HG03575 (cell line): ENCODE measurements around the gene FAM221B.

ENCODE experiments used
- ATAC-seq: cut with Tn5 transposase; IDR thresholded peaks from one replicate; pipeline ENCODE4 v1.9.1; 2021; ENCODE audit not compliant: unreplicated experiment, insufficient number of reproducible peaks, low FRiP score; ENCODE audit errors: extremely low read depth

The FAM221B gene

DNA sequence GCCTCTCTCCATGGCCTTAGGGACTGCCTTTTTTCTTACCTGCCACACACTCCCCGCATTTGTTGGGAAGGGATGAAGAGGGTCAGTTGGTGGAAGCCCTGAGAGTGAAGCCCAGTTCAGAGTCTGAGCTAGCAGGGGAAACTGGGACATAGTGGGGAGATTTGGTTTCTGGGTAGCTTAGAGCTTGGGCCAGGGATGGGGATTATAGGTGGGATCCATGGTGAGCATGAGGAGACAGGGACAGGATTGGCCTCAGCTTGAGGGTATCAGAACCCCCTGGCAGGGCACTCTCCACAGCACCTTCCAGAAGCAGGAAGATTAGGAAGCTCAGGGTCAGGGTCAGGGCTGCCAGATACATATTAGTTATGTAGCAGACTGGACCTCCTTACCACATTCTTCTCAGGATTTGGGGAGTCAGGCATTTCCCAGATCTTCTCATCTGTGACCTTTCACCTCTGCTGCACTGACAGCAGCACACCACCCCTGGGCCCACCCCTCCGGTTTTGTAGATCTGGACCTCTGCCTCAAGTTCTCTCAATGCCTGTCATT is 23.8 kb upstream of the FAM221B start:
- ATAC-seq: no peak

DNA sequence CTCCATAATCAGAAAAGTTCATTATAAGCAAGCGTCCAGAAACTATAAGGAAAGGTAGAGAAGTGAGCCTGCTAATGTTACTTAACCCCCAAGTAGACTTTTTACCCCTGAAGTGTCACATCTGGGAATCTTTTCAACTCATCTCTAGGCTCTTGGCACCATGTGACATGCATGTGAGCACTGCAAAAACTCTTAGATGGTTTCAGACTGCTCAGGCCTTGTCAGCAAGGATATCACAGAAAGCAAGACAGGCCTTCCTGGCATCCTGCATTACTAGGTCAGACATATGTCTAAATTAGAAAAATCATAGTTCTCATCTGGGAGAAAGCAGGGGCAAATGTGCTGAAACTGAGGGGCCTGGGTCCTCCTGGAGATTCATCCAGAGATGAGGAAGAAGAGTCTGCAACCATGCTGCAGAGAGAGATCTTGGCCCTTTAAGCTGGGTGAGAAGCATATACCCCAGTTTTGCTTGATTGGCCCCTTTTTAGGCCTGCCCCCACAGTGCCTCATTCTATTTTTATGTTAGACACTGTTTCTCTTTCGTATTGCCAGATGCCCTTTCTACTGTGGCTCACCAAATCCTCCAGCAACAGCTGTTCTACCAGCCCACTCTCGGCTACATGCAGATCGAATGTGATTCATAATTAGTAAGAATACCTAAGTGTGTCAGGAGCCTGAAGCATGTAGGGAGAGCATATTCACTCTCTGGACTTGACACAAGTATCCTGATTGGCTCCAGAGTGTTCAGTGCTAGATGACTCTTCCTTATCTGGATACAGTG is 19.4 kb upstream of the FAM221B start:
- ATAC-seq: peak; percentile 83

DNA sequence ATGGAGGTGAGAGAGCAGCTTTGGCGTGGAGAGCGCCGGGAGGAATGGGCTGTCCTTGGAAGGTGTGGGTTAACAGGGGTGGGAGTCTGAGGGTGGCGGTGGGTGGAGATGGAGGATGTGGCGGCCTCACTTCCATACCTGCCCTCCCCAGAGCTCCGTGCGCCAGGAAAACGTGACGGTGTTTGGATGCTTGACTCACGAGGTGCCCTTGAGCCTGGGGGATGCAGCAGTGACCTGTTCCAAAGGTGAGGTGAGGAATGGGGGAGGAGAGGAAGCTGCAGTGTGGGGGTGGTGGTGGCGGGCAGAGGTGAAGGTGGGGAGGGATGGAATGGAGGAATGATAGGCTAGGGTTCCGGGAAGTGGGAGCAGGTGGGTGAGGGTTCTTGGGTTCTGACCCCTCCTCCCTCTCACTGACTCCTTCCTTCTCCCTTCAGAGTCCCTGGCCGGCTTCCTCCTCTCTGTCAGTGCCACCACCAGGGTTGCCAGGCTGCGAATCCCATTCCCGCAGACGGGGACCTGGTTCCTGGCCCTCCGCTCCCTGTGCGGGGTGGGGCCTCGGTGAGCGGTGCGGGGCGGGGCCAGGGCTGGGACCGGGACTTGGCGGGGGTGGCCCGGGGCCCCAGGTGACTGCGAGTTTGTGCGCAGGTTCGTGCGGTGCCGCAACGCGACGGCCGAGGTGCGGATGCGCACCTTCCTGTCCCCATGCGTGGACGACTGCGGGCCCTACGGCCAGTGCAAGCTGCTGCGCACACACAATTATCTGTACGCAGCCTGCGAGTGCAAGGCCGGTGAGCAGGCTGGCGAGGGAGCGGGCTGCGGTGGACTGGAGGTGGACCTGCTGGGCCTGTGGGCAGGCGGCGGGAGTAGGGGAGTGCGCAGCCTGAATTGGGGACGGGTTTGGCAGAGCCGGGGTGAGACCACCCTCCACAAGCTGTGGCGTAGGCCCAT is 17.6 kb upstream of the FAM221B start:
- no peak for ATAC-seq

DNA sequence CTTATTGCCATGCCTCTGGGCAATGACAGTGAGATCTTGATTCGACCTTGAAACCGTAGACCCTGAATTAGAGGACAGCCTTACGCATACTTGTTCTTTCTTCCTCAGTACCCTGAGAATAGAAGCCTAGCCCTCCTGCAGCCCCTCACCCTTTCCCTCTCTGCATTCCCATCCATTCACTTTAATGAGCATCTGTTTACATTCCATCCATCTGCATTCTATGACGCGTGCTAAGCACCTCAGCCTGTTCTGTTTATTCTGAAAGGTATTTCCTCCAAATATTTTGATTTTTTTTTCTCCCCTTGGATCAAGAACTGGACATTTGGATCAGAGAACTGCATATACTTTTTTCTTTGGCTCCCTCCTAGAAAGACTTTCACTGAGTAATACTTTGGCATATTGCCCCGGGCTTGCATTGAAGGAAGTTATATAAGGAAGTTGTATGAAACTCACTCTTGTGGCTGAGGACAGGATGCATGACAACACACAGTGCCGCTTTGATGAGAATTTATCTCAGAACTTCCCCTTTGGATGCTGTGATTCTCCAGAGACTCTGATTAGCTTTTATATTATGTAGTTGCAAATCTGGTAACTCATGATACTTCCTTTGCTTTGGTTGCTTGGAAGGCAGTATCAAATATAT is 16.2 kb upstream of the FAM221B start:
- ATAC-seq: no peak

DNA sequence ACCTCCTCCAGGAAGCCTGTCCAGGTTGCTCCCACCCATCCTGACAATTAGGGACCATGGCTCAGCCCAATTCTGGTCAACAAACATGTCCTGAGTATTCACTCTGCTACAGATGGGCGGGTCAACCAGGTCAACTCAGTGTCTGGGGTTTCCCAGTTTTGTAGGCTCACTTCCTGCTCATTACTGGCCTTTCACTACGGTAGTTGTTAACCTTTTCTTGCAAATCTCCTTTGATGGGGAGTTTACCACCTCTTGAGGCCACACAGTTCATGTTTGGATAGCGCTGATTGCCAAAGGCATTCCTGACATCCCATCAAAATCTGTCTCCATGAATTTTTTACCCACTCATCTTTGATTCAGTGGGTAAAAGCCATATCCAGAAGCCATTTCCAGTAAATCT is 14.3 kb upstream of the FAM221B start:
- ATAC-seq: no peak

DNA sequence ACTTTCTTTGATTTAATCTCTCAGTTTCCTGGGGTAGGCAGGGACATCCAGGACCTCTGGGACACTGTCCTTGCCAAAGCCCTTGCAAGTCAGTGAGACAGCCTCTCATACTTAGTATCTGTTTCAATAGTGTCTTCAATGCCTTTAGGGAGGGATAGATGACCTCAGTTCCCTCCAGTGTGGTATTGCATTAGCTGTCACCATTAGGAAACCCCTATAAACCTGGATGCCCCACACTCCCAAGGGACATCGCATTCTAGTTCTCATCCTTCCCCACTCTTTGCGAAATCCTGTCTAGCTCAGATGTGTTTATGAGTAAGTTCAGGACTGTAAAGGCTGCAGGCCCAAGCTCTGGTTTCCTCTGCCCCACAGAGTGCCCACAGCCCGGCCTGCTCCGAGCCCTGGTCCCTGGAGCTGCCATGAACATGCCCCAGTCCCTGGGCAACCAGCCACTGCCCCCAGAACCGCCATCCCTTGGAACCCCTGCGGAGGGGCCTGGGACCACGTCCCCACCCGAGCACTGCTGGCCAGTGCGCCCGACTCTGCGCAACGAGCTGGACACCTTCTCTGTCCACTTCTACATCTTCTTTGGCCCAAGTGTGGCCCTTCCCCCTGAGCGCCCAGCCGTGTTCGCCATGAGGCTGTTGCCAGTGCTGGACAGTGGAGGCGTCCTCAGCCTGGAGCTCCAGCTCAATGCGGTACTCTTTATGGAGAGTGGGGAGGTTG is 13.7 kb upstream of the FAM221B start:
- ATAC-seq: no peak

DNA sequence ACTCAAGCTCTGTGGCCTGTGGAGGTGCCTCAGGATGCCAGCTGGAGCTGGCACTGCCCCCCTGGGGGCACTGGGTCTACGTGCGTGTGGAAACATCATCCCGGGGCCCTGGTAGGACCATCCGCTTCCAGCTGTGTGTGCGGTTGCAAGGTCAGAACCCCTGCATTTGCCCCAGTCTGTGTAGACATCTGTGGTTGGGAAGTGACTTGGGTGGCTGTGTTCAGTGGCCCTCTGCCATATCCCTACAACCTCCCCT is 13.0 kb upstream of the FAM221B start:
- ATAC-seq: no peak

DNA sequence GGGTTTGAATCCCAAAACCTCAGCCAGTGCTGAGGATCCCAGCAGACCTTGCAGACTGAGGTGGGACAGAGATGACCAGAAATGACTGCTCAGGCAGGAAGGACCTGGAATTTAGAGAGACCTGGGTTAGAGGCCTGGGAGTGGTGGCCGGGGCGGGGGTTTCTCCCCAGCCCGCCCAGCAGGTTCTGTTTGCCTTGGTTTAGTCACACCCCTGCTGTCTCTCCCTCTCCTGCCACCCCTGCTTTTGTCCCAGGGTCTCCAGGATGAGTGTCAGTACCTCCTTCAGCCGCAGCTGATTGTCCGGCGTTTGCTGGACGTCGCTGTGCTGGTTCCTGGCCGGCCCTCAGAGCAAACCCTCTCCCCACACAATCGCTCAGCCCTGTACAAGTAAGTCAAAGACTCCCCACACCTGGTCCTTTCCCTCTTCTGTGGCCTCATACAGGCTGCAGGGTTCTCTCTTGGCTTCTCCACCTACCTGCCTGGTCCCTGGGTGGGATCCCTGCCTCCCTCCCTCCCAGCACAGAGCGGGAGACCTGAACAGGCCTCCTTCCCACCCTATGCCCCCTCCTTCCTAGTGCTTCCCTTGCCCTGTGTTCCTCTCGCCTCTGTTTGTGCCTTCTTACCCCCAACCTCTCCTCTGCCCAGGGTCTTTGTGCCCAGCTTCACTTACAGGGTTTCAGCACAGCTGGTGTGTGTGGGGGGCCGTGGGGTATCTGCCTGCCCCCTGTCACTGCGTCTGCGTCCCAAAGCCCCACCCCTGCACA is 12.5 kb upstream of the FAM221B start:
- no peak for ATAC-seq

DNA sequence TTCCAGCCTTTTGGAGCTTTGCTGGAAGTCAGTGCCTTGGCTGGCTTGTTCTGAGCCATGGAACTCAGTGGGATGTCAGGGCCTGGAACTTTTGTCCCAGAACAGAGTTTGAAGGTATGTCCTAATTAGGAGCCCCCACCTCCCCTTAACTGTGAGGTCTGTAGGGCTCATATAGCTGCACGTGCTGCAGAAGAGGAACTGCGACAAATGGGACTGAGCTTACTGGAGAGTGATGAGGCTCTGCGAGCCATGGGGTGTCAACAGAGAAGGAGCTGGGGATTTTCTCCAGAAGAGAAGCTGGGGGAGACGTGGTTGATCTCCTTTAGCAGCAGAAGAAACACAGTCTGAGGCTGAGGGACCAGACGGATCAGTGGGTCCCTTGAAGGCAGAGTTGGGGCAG is 11.4 kb upstream of the FAM221B start:
- no peak for ATAC-seq

DNA sequence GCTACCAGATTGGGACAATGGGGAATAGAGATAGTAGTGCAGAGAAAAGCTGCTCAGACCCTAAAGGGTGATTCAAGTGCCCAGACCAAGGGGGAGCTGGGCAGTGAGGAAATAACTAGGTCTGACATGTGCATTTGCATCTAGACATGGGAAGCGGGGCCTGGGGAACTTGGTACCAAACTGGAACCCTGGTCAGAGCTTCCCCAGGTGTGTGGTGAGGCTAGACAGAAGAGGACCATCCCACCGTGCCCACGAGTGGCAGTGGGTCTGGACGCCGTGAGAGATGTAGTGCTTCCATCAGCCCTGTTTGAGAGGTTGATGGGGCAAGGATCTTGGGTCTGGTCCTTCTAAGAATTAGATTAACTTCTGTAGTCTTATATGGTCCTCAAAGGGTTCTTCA is 8.1 kb upstream of the FAM221B start:
- no peak for ATAC-seq

DNA sequence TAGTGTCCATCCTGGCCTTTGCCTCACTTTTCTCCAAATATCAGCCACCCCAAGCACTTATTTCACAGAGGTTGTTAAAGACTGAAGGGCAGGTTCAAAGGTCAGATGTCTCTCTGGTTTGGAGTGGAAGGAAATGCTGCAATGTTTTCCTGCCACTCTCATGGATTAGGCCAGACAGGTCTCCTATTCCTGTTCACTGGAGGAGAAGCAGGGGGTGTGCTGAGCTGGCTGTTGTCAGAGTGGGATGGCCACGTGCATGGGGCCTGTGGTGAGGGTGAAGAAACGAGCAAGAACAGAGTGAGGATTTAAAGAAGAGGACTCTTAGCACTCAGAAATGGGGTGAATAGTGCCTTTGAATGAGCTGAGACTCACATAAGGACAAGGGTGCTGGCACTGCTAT is 7.2 kb upstream of the FAM221B start:
- ATAC-seq: no peak

DNA sequence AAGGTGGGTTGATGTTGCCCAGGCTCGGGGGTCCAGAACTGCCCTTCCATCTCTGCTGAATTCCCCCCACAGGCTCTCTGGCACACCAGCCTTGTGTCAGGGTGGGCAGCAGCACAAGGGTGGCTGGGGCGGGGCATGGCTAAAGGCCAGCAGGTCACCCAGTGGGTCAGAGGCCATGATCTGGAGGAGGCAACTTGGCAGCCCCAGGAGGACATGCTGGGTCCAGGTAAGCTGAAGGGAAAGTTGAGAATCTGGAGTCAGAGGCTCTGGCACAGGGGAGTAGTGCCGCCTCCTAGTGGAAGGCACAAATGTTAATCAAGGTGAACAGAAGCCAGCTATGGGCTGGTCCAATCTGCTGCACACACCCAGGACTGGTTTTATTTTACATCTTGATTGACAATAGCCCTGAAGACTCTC is 6.7 kb upstream of the FAM221B start:
- no peak for ATAC-seq

DNA sequence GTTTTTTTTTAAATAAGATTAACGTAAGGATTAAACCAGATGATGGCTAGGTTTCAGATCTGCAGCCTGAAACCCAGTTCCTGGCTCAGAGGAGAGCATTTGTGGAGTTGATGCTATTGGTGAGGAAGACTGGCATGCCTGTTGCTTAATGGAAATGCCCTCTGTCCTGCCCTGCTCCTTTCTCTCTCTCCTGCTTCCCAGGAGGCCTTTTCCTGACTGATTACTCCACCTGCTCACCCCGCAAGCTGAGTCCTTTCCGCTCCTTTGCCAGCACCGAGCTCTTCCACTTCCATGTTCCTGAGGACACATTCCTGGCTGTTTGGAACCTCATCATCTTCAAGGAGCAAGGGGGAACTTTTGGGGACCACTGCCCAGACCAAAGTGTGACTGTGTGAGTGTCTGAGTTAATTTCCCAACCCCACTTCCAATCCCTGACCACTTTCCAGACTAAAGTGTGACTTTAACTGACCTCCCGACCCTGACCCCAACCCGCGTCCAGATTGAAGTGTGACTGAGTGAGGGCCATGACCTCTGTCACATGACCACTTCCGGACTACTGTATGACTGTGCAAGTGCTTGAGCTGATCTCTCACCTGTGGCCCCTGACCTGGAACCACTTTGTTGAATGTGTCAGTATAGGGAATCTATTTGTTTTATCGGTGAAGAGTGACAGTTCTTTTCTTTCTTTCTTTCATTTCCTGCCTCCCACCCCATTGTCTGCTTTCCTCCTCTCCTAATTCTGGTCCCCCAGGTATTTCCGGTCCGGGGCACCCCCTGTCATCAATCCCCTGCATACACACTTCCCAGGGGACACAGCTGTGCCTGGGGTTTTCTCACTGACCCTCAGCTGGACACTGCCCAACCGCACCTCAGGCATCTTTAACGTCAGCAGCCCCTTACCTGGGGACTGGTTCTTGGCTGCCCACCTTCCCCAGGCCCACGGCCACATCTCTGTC is 6.0 kb upstream of the FAM221B start:
- no peak for ATAC-seq

DNA sequence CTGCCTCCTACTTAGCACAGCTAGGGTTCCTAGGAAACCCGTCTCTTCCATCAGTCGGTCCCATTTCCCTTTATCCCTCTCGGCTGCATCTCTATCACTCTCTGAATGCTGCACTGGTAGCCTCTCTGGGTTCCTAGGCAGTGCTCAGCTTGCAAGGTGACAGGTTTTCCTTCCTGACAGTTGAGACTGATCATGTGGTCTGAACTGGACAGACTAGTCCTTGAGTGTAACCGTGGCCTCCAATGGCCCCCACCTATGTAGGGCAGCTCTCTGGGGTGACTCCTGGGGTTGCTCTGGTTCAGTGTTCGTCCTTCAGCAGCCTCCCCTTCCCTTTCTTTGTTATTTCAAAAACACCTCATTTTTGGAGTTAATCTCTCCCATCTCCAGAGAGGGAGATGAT is 4.3 kb upstream of the FAM221B start:
- ATAC-seq: no peak

DNA sequence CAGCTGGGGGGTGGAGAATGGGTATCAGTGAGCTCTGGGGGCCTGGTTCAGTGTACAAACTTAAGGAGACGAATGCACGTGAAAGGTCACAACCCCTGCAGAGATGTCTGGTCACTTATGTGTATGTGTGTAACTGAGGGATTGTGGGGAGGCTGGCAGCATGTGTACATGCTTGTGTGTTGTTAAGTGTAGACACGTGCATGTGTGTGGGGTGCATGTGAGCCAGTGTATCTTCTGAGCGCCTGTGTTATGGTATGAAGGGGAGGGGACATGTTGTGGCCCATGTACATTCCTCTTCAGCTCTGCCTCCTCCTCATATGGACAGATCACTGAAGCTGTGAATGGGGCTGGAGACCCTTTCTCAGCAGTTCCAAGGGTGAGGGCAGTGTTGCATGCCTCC is 2.5 kb upstream of the FAM221B start:
- no peak for ATAC-seq

DNA sequence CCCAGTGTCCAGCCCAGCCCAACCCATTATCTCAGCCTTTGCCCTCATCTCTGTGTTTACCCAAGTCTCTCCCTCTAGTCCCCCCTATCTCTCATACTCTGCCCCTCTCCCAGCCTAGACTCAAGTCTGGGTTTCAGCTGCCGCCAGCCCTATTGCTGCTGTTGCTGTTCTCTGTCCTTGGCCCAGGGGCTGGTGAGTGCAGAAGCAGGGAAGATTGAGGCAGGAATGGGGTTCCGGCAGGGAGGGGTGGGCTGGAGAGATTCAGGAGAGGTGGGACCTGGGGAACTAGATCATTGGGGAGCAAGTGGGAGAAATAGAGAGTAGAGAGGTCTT is 1.2 kb upstream of the FAM221B start:
- no peak for ATAC-seq

DNA sequence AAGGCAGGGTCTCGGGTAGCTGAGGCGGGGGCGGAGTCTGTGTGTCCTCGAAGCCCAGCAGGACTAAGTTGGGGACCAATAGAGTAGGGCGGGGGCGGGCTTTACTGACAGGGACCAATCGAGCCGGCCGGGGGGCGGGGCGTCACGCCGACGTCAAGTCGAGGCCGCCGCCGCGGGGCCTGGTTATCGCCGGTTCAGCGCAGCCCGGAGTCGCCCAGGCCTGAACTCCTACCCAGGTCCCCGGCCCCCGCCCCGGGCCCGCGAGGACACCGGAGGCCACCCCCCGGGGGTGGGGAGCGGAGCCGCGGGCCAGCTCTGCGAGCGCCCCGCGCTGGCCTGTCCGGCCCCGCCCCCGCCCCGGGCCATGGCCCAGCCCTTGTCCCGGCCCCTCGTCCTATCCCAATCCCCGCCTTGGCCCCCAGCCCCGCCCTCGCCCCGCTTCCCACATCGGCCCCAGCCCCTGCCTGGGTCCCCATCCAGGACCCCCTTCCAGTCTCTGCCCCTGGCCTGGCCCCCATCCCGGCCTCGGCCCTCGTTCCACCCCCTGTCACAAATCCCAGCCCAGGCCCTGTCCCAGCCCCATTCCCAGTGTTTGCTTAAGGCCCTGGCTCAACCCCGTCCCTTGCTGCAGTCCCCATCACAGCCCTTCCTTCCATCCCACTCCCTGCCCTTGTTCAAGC is 692 bp upstream of the FAM221B start, which contains the start of gene TMEM8B:
Gene TMEM8B, plus strand, starts transcription at position 145 of the 680 bp plus-strand sequence. Its CDS starts 220 bp downstream, at position 365.
- ATAC-seq: no peak
